GM21526 (cell line): ENCODE measurements around the gene SRSF1.
"Not testable (repeated sequence)": the region's sequence is repeated elsewhere in the genome, so short reads cannot be mapped to it uniquely, and the experiment has no call there.

ENCODE experiments used
- ATAC-seq: cut with Tn5 transposase; IDR thresholded peaks from one replicate; pipeline ENCODE4 v1.9.1; 2021; ENCODE audit warnings: moderate library complexity; ENCODE audit not compliant: unreplicated experiment, low FRiP score

SRSF1 gene

DNA sequence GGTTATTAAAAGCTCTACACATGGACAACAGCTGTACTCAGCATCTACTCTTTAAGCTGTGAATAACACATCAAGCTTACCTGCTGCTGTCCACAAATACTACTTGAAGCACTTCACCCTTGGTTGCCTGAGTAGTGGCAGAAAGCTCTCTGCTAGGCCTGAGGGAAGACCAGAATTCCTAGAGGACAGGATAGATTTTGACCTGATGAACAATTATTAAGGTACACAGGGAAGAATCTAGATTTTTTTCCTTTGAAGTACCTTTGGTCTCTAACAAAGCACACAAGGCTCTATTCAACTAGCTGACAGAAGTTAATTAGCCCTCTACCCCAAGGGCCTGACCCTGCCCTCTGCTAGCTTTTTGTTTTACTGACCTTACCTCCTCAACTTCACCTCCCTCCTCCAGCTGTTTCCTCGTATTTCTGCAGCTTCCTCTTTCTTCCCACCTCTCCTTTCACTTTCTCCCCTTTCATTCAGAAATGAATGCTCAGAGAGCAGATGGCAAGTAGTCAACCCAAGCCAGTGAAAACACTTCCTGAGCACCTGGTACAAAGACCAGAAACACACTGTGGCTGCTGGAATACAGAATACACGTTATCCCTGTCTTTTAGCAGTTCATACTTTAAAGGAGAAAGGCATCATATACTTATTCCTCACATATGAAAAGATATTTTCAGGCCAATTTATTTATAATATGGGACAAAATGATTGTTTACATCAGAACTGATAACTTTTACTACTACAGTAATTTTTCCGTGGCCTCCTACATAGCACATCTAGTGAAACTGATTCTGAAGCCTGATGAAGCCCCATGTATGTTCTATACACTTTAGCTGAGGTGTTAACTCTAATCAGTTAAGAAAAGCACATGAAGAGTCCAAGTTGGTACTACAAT is 13.3 kb downstream of the SRSF1 start:
- no peak for ATAC-seq

DNA sequence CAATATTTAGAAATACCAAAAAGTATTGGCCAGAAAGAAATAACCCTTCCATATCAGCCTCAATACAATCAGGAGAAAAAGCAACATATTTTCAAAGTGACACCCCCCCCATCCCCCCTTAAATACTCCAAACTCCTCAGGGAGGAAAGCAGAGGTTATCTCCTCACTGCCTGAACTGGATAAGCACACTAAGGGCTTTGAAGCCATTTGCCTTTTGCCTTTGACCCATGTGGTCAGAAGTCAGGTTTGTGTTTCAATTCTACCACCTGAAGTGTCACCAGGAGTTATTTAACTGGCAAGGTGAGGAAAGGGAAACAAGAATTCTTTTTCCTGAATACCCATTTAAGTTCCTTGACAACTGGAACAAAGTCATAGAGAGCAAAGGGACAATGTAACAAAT is 15.5 kb downstream of the SRSF1 start:
- no peak for ATAC-seq

DNA sequence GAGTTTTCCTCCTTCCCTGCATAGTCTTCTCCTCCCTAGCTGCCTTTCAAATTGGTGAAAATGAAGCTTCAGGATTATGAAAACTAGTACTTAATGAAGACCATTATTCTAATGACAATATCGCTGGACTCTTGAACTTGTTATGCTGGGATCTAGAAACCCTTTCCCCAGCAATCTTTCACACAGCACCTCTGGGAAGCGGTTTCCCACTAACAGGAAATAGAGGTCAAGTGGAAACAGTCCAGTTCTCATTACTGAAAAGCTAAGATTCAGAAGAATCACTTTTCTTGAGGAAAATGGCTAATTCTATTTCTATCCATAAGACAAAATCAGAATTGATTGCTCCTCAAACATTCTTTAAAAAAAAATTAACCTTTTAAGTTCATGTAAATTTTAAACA is 17.0 kb downstream of the SRSF1 start:
- no peak for ATAC-seq

DNA sequence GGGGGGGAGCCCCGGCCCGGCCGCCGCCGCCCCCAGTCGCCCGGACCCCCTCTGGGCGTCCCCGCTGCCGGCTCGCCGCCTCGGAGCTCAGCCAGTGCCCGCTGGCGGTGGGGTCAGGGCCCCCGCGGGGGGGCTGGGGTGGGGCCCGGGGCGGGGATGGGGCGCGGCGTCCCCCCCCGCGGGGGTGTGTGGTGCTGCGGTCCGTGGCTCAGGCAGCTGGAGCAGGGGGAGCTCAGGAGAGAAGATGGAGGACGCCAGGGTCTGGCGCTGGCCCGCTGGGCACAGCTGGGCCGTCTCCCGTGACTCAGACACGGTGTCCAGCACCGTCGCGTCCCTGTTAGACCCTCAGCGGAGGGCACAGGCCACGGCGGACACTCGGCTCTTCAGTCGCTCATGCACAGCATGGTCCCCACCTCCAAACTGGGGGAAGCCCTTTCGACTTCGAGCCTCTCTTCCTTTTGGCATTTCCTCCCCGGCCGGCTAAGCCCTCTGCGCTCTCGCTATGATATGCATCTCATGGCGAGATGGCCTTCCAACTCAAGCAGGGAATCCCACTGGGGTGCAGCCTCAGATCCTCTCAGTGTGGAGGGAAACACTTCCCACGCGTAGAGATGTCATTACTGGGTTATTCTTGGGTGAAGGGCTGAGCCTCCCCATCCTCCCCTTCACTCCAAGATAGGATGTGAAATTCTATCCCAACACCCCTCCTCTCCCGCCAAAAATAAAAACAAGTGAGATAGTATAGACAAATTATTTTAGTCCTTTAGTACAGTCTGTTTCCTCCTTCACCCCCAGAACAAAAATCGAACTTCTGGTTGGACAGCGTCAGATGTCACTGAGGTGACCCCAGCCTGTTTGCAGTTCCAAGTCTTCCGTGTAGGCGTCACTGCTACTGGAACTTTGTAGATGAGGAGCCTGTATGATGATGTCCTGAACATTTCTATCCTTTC is 18.5 kb downstream of the SRSF1 start:
- ATAC-seq = peak; percentile 56

DNA sequence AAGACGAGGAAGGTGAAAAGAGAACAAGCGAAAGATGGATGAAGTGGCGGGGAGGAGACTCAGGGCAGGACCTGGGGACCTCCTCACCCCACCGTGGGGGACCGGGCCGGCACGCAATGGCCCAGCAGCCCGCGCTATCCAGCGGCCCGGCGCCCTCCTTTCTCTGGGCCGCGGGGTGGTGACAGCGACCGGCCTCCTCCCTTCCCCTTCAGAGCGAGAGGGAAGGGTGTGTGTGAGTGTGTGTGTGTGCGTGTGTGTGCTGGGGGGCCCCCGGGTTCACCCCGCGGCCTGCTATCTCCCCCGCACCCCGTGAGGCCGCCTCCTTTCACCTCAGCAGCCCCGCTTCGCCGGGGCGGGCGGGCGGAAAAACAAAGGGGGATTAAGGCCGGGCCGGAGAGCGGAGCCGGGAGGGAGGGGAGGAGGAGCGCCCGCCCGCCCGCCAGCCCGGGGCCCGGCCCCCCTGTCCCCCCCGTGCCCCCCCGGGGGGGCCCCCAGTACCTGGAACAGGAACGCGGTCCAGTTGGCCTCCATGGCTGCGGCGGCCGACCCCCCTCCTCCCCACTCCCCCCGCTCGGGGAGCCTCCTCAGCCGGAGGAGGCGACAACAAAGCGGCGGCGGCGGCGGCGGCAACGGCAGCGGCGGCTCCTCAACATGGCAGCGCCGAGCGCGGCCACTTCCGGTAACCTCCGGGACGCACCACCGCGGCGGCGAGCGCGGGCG is 19.3 kb downstream of the SRSF1 start, which contains the start of gene VEZF1:
VEZF1 (minus strand) TSS at position 674 of the 720 bp plus-strand sequence; CDS start at position 531, 143 bp downstream.
- ATAC-seq = peak; percentile 36

DNA sequence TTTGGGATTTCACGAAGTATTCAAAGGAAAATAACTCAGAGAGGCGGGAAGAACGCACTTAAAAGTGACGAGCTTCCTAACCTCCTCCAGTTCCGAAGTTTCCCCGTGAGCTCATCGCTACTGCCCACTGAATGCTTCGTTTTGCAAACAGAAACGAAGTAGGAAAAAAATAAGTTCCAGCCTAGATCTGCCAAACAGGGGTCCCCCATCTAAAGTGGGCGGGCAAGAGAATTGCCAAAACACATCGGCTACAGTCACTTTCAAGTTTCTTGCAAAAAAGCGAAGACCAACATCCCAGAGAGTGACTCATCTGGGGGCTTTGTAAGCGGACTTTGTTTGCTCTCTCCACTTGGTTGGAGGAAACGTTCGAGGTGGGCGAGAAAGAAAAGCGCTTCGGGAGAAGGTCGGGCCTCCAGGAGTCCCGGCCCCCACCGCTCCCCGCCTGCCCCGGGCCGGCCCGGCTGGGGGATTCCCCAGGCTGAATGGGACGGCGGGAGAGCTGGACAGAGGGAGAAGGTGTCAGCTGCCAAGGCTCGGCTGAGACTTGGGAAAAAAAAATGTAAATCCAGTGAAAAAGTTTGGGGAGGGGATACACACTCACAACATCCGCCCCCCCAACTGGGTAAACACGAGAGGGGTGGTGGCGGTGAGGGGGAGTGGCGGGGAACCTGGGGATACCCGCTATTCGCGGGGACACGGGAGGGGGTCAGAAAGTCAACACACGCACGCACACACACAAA is 20.0 kb downstream of the SRSF1 start:
- no peak for ATAC-seq

DNA sequence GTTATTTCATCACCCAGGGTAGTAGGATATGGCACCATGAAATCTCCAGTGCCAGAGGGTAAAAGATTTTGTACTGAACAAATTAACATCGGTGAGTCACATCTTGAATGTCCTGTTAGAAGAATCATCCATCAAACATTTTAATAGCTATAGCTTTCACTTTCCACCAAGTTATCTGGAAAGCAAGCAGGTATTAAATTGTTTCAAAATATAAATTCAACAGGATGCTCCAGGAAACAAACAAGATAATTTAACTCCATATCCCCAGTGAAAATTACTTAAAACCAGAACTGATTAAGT is 21.4 kb downstream of the SRSF1 start:
- no peak for ATAC-seq

DNA sequence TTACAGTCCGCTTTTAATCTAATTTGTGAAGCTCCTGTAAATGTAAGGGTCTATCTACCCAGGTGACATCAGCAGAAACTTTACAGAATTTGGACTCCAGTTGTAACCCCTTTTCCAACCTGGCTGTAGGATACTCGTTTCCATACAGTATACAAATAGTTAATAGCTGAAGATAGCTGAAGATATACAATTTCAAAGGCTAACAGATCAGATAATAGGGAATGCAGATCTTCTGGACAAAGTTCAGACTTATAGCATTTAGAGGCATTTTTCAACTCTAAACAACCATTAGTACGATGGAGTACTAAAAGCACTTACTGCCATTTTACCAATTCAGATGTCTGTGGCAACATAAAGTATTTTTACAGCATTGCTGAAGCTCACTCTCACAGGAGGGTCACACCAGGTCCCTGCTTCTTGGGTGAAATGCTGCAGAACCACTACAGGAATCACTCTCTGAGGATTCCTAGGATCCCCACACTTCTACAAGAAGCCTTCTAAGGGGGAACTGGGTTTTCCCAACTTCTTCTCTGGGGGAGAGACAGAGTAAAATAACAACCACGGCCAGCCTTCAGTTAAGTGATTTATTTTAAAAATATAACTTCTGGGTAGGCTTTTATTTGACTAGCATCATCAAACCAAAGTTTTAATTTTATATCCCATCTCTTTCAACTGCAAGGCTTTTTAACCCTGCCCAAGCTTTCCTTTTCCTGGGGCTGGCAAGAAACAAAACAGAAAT is 21.9 kb downstream of the SRSF1 start:
- no peak for ATAC-seq

DNA sequence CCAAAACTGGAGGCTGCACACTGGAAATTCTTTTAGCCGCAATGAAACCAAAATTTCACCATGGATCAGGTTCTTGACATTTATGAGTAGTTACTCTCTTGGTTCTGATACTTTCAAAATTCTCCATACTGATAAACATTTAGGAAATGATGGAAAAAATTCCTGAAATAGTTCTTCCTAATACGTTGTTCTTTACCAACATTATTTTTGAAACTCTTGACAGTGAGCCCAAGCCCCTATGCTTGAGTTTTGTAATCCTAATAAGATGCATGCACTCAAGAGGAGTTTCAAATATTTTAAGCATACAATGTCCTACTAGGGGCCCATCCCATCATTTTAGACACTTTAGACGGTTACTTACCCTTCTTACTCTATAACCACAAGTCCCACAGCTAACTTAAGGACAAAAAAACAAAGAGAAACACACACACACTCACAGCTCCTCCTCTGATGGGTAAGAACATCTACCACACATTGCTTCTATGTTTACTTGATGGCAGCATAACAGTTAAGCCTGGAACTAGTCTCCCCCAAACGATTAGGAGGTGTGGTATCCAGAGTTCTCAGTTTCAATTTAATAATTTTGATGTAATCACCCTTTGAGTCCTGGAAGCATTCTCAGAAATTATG is 22.7 kb downstream of the SRSF1 start:
- ATAC-seq = no peak

DNA sequence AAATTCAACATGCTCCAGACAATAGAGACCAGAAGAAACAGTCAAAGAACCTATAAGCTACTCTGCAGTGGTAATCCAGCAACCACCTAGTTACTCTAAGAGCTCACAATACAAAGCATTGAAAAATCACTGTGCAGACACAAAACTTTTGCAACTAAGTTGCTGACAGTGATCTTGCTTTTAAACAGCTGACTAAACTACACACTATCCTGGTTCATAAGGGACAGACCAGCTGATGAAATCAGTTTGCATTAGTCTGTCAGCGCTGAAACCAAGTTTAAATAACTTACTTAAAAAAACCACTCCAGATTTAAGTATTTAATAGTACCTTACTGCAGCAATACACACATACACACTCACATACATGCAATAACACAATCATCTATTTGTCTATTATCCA is 23.6 kb downstream of the SRSF1 start:
- no peak for ATAC-seq

DNA sequence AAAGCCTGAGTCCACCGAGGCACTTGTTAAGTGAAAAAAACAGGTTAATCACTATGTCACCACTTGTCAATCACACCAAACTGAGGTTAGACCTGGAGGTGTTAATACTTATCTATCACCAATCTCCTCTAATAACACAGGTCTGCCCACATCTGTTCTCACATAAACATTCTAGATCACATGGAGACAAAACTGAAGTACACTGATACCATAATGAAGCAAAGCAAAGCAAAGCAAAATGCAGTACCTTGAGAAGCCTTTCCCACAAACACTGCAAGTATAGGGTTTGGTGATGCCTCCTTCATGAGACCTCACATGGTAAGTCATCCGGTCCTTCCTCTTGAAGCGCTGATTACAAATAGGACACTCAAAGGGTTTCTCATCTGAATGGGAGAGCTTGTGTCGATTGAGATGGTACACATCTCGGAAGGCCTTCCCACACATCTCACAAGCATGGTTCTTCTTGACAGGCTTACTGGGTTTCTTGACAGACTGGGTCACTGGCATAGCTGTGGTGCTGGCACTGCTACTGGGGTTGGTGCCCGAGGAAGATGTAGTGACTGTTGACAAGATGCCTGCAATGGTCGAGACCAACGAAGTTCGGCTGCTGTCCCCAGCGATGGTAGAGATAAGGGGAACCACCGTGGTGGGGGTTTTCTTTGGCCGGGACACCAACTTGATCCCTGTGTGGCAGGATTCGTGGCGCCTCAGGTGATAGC is 24.4 kb downstream of the SRSF1 start:
- no peak for ATAC-seq

DNA sequence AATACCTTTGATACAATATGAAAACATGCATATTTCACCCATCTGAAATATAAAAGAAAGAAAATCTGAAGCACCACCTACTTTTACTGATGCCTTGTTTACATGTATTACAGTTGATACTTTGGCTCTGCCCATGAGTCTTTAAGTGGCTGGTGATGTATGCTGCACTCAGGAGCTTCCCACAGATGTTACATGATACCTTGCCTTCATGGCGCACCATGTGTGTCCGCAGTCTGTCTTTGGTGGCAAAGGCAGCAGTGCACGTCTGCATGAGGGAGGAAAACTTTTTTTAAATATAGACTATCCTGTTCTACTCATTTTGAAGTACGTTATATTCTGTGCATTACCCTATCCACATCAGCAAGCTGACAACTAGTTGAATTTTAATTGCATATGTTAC is 26.5 kb downstream of the SRSF1 start:
- ATAC-seq = no peak

DNA sequence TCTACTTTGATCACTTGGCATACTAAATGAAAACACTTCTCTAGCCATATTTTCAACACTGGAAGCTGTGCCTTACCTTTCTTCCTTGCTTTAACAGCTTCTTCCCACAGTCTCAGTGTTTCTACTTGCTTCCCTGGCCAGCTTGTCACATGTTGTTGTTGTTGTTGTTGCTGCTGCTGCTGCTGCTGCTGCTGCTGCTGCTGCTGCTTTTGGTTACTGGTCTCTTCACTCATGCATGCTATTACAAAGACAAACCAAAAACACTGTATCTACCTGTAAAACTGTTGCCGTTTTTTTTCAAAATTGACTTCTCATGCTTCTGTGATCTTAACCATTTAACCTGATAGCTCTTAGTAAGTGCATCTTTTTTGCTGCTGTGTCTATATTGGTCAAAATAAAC is 28.0 kb downstream of the SRSF1 start:
- ATAC-seq = no peak

DNA sequence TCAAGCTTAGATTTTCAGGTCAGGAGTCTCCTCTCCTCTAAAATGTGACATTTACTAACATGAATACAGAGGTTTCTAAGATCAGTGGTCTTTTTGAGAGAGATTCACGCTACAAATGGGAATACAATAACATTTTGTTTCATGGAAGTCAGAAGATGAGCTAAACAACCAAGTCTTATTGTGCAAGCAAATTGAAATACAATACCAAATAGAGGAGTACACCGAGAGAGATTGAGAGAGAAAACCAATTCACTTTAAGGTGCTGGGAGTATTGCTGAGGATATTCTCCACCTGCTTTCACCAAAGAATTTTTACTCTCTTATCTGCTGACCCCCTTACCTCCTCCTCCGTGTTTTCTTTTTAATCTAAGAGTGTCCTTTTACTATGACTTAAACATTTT is 30.5 kb downstream of the SRSF1 start:
- no peak for ATAC-seq

DNA sequence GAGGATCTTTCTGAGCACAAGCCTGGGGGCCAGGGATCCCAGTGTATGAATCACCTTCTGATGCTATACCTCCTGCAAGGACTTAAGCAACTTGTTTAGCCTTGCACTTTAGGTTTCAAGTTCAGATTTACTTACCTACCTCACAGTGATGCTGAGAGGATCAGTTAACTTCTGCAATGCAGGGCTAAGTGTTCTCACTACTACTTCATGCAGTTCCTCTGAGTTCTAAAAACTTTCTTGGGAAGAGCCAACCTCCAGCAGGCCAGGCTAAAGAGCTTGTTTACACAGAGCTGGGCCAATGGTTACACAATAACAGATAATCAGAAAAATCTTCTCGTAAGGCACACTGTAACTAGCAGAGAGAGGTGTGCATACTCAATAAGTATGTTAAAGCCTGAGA is 32.0 kb downstream of the SRSF1 start:
- no peak for ATAC-seq

DNA sequence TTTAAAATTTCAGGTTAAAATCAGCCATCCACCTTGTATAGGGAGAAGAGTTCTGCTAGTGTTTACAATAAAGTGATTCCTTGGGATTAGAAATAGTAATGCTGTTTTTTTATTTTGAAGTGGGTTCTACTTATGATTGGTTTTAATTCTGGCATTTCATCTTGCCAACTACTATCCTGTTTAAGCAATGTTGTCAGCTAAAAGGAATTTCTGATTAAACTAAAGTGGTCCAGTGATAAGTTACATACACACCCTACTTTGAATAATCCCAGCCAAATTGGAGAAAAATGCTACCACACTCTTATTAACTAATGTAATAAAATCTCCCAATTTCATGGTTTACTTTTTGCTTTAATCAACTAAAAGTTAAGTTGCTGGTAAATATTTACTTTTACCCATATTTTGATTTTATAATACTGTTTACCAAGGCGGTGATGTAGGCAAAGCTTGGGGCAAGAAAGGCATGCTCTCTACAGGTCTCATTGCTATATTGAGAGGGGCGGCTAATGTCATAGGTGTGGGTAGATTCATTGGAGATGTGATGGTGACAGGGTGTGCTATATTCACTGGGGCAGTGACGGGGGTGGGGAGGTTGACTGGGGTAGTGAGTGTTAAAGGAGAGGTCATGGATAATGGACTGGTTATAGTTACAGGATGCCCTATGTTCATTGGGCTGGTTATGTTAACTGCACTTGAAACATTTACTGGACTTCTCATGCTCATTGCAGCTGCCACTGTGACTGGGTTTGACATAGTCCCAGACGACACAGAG is 32.8 kb downstream of the SRSF1 start:
- not testable (repeated sequence) for ATAC-seq

DNA sequence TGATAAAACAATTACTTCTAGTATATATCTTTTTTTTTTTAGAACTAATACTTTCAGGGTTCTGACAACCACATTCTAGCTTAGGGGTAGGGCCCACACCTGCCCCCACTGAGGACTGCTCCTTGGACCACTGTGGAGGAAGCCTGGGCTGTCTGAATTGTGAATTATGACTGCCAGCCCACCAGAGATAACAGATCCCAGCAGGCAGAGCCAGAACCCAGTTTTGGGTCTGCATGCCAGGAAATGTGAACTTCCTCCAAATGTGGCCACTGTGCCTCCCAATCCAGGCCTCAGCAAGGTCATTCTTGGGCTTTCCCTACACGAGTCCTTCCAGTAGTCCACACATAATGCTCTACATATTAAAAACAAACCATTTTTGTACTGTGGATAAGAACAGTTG is 34.9 kb downstream of the SRSF1 start:
- ATAC-seq = no peak

DNA sequence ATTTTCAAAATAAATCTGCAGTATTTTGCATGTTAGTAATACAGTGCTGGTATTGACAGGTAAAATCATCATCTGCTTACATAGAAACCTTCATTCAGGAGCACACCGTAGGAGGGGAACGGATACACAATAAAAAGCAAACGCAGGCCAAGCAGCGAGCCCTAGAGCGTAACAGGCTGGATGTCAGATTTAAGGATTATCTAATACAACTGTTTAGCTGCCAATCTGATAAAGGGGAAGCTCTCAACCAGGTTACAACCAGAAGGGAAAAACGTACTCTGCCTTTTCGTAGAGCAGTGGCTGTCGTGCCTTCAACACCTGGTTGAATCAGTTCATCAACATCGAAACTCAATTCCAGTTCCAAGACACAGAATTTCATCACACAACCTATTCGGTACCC is 35.5 kb downstream of the SRSF1 start:
- no peak for ATAC-seq
